Mucosa of descending colon (tissue), 3 donors: ENCODE results near the gene AHNAK2. TPM values are rescaled to one million over a fixed set of nuclear protein-coding genes. Genes with fewer than 3 reads are reported as not detected.
"Not testable (repeated sequence)": the region's sequence is repeated elsewhere in the genome, so short reads cannot be mapped to it uniquely, and the experiment has no call there.

Experiments
- ATAC-seq: fragments of 200-7000 bp; cut with Tn5 transposase; one replicate; pipeline ENCODE4 v1.9.1; 2020; ENCODE audit warnings: mild to moderate bottlenecking, moderate library complexity
- DNase-seq, 3 donors: peaks; one replicate each; pipeline ENCODE4 v3.0.0-alpha.2; 2020
- H3K36me3 ChIP-seq: fragments of 200-600 bp; one replicate; pipeline ENCODE4 v1.8.0; 2021; ENCODE audit warnings: low read depth, mild to moderate bottlenecking
- H3K4me1 ChIP-seq: fragments of 200-600 bp; one replicate; pipeline ENCODE4 v1.8.0; 2021; ENCODE audit warnings: low read depth, mild to moderate bottlenecking
- H3K4me3 ChIP-seq: fragments of 200-600 bp; one replicate; pipeline ENCODE4 v1.8.0; 2021; ENCODE audit warnings: mild to moderate bottlenecking
- H3K9me3 ChIP-seq: fragments of 200-600 bp; one replicate; pipeline ENCODE4 v1.8.0; 2021; ENCODE audit warnings: mild to moderate bottlenecking
- CTCF ChIP-seq: fragments of 200-600 bp; IDR thresholded peaks from one replicate; pipeline ENCODE4 v1.8.0; 2022; ENCODE audit warnings: antibody characterized with exemption, mild to moderate bottlenecking
- intact Hi-C, 2 donors: fragments of 100-400 bp; cut with DNase I in 1 of 2; cut with micrococcal nuclease in 1 of 2; formaldehyde crosslinking; loops; one replicate each; pipeline versions ENCODE4 v1.11.0 to v1.11.1; 2022; cut with DNase I, micrococcal nuclease
- total RNA-seq, 3 donors: library from RNA; stranded (reverse); fragmentation: NEBNext Ultra II Directional in 2 of 3; extraction: Animal tissue kit (Norgen Biotek cat#: 25700) in 2 of 3; gene quantifications; one replicate each; pipeline versions ENCODE4 v1.2.1 to v1.2.4, GENCODE V29; 2021 to 2023
- donor health status: DM: no; HTN: no; CAD: no; lungs with moderate emphysema.
- donor health status: DM: no; HTN: no; CAD: no.
- donor health status: DM: no; HTN: yes; CAD: no.

Gene AHNAK2
- total RNA-seq, 3 donors from 2014 or later: 4.6 to 145 (median 20.3) TPM

GRCh38 chr14:104917993-104918392 is 60.2 kb downstream of the AHNAK2 start:
- Histone ChIP-seq H3K4me3 (no peak overlapping the region), H3K36me3 (no peaks in the 10 kb centered on the region), H3K9me3 (no peaks in the 10 kb centered on the region), H3K4me1 (no peaks in the 10 kb centered on the region)
- DNase-seq (no peak), ATAC-seq (no peak)
- intact Hi-C loops: no loop called here
- no peak for TF ChIP-seq CTCF

- H3K4me1 ChIP-seq: no peaks in the 10 kb centered on the region
- intact Hi-C loops: no loop called here
- ATAC-seq (no peak), DNase-seq (no peak)
- H3K4me3 ChIP-seq: no peak overlapping the region
- peaks cover 4% of the 10 kb centered on the region for H3K9me3 ChIP-seq
- H3K36me3 ChIP-seq: no peaks in the 10 kb centered on the region
- no peak for TF ChIP-seq CTCF
These were observed 61.1 kb downstream of the AHNAK2 start for GRCh38 chr14:104917116-104917515.

GRCh38 chr14:104913435-104913834 is 64.7 kb downstream of the AHNAK2 start:
- no peak for TF ChIP-seq CTCF
- H3K36me3 ChIP-seq: no peaks in the 10 kb centered on the region
- peaks cover 8% of the 10 kb centered on the region for H3K9me3 ChIP-seq
- ATAC-seq: no peak
- DNase-seq: no peak
- H3K4me1 ChIP-seq: no peaks in the 10 kb centered on the region
- intact Hi-C loops: no loop called here
- no peak overlapping the region for H3K4me3 ChIP-seq

- intact Hi-C loops: no loop called here
- ATAC-seq (no peak), DNase-seq (no peak)
- Histone ChIP-seq H3K4me1 (no peaks in the 10 kb centered on the region), H3K36me3 (no peaks in the 10 kb centered on the region), H3K9me3 (peaks cover 8% of the 10 kb centered on the region), H3K4me3 (no peak overlapping the region)
- TF ChIP-seq CTCF: no peak
These were observed 66.1 kb downstream of the AHNAK2 start for GRCh38 chr14:104912053-104912452.

DNA sequence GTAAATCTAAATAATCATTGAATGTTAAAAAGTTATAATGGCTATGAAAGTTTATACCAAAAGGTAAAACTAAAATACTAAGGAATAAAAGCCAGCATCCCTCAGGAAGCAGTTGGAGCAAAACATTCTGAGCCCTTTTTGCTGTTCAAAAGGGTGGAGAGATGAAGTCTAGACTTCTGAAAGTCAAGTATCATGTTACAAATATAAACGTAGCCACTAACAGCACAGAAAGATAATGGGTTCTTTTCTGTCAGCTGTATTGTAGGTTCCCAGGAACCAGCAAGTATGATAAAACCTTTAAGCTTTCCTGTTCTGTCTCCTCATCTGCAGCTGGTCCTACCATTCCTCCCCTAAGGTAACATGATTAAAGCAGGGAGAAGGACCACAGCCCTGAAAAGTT is 69.9 kb downstream of the AHNAK2 start:
- intact Hi-C loops: no loop called here
- H3K36me3 ChIP-seq: no peaks in the 10 kb centered on the region
- peaks cover 8% of the 10 kb centered on the region for H3K9me3 ChIP-seq
- DNase-seq (no peak), ATAC-seq (no peak)
- no peak for TF ChIP-seq CTCF
- no peak overlapping the region for H3K4me3 ChIP-seq
- H3K4me1 ChIP-seq: no peaks in the 10 kb centered on the region

DNA sequence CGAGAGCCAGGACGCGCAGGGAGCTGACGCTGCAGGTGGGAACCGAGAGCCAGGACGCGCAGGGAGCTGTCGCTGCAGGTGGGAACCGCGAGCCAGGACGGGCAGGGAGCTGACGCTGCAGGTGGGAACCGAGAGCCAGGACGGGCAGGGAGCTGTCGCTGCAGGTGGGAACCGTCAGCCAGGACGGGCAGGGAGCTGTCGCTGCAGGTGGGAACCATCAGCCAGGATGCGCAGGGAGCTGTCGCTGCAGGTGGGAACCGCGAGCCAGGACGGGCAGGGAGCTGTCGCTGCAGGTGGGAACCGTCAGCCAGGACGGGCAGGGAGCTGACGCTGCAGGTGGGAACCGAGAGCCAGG is 72.6 kb downstream of the AHNAK2 start:
- DNase-seq, intact Hi-C loops, H3K4me1 ChIP-seq, H3K9me3 ChIP-seq, H3K36me3 ChIP-seq, H3K4me3 ChIP-seq, ATAC-seq: not testable (repeated sequence)

DNA sequence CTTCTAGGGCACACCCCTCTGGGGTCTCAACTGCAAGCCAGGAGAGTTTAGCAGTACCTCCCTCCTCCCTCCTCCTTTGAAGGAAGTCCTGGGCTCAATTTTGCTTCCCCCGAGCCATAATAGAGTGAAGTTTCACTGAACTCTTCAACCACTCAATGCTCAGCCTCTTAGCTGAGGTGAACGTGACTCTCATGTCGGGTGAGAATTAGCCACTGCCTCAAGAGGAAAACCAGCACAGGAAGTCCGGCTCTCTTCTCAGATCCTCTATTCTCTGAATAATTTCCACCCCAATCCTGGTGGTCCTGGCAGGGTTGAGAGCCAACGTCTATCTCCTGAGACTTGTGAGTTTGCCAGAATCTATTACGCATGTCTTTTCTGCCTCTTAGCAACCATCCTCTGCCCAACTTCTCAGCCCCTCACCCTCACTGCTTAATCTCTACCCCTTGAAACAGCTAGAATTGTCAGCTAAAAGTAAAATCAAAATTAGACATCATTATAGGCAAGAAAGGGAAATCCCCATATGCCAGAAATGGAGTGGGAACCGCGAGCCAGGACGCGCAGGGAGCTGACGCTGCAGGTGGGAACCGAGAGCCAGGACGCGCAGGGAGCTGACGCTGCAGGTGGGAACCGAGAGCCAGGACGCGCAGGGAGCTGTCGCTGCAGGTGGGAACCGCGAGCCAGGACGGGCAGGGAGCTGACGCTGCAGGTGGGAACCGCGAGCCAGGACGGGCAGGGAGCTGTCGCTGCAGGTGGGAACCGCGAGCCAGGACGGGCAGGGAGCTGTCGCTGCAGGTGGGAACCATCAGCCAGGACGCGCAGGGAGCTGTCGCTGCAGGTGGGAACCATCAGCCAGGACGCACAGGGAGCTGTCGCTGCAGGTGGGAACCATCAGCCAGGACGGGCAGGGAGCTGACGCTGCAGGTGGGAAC is 73.3 kb downstream of the AHNAK2 start:
- H3K4me1 ChIP-seq, H3K36me3 ChIP-seq, H3K4me3 ChIP-seq, DNase-seq, intact Hi-C loops, H3K9me3 ChIP-seq, ATAC-seq: not testable (repeated sequence)
